Spinal cord (tissue), 10 donors: ENCODE results near the gene FAXDC2. TPM values are rescaled to one million over a fixed set of nuclear protein-coding genes. Genes with fewer than 3 reads are reported as not detected.

Source experiments
- DNase-seq, 6 donors: peaks; one replicate each; pipeline versions ENCODE4 v3.0.0 to v3.0.0-alpha.2; 2013 to 2015; ENCODE audit warnings: low spot score in 6 of 6, low read depth in 4 of 6
- H3K27ac ChIP-seq: one replicate; pipeline ENCODE4 v1.5.1; 2013; ENCODE audit warnings: low read depth, low read length, control low read depth
- H3K27me3 ChIP-seq: one replicate; pipeline ENCODE4 v1.6.1; 2013; ENCODE audit warnings: low read length; ENCODE audit not compliant: control insufficient read depth, insufficient read depth
- H3K36me3 ChIP-seq: one replicate; pipeline ENCODE4 v1.6.1; 2013; ENCODE audit warnings: low read length; ENCODE audit not compliant: control insufficient read depth, insufficient read depth
- H3K4me1 ChIP-seq: one replicate; pipeline ENCODE4 v1.6.1; 2013; ENCODE audit warnings: low read length; ENCODE audit not compliant: control insufficient read depth, insufficient read depth
- H3K4me3 ChIP-seq: one replicate; pipeline ENCODE4 v1.5.1; 2013; ENCODE audit warnings: low read depth, low read length, control low read depth
- H3K9me3 ChIP-seq: one replicate; pipeline ENCODE4 v1.6.1; 2013; ENCODE audit warnings: low read length; ENCODE audit not compliant: control insufficient read depth, insufficient read depth
- WGBS: methylation state at CpG from one replicate; pipeline ENCODE4 v1.1.5; 2013; ENCODE audit warnings: missing lambda C conversion rate; ENCODE audit not compliant: insufficient coverage; 5-methylcytosine and 5-hydroxymethylcytosine counted together
- polyA plus RNA-seq, 2 donors: library from polyadenylated mRNA; unstranded; fragments of 120-200 nt; gene quantifications; one replicate each; pipeline ENCODE4 v1.2.1, GENCODE V29; 2013; ENCODE audit not compliant: insufficient read length in 2 of 2
- total RNA-seq, 2 donors: library from RNA; depleted of rRNA in 1 of 2; stranded (reverse); fragments of 120-200 nt in 1 of 2; fragments of >200 nt in 1 of 2; gene quantifications; one replicate each; pipeline versions ENCODE4 v1.2.3 to v1.2.4, GENCODE V29; 2013 to 2014
- donor health status: healthy.

FAXDC2 gene
- total and polyA plus RNA-seq, 4 donors, result 19.3 to 54.9 (median 27.5) TPM

DNA sequence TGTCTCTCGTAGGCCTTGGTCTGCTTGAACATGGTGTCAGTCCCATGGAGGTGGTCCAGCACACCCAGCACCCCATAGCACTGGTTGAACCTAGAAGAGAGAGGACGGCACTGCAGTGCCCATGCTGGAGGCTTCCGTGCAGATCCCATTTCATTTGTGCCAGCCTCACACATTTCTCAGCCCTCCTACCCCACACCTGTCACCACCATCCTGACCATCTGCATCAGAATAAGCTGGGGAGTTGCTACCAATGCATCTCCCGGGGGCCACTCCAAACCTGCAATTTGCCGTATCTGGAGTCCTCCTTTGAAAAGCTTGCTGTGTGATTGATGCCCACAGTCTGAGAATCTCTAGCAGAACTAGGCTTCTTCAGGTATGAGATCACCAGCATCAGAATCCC is 30.0 kb downstream of the FAXDC2 start:
- Histone ChIP-seq H3K36me3 (peaks cover 41% of the 10 kb centered on the region), H3K27ac (no peak overlapping the region), H3K9me3 (no peaks in the 10 kb centered on the region), H3K27me3 (no peaks in the 10 kb centered on the region), H3K4me1 (peaks cover 8% of the 10 kb centered on the region), H3K4me3 (no peak overlapping the region)
- no peak for DNase-seq
- 83% methylated on average over 5 of the region's 5 CpGs for WGBS

DNA sequence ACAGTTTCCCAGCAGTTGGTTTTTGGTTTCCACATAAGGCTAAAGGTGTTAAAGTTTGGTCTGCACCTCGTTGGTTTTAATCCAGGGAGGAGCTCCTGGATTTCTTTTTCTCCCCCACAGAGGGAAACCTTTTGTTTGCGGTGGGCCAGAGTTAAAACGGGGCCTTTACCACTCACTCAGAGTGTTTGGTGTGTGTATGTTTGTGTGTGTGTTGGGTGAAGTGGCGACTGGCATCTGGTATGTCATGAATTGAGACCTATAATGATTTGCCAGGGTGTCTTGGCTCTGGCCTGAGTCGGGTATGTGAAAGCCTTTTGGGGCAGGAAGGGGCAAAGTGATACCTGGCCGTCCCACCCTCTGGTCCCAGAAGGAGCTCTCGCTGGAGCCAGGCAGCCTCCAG is 30.9 kb downstream of the FAXDC2 start:
- Histone ChIP-seq H3K4me3 (no peak overlapping the region), H3K27me3 (no peaks in the 10 kb centered on the region), H3K27ac (no peak overlapping the region), H3K36me3 (peaks cover 50% of the 10 kb centered on the region), H3K4me1 (peaks cover 8% of the 10 kb centered on the region), H3K9me3 (no peaks in the 10 kb centered on the region)
- 98% methylated on average over 6 of the region's 7 CpGs for WGBS
- DNase-seq, result no peak

DNA sequence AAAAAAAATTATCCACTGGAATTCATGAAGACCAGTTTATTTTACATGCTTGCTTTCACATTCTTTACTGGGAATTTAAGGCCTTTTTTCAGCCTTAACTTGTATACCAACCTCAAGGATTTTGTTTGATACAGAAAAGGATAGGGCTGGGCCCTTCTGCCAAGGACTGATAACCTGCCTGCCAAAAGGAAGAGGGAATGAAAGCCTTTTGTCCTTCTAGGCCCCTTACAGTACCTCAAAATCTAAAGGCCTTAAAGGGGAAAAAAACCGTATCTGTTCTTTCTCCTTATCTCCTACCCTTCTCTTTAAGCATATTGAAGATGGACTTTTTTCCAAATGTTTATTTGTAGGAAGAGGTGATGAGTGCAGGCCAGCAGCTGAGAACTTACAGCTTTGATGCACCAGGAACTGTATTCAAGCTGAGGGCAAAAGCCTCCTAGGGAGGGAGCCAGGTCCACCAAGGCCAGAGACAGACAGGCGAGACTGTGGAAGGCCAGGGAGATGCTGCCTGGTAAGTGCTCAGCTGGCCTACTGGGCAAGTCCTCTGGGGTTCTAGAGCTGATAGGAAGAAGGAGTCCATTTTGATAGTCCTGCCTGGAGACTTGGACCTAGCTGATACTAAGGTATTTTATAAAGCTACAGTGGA is 31.8 kb downstream of the FAXDC2 start:
- no peaks in the 10 kb centered on the region for H3K27me3 ChIP-seq
- H3K4me1 ChIP-seq, result peaks cover 8% of the 10 kb centered on the region
- no peak overlapping the region for H3K4me3 ChIP-seq
- DNase-seq, result no peak
- no peaks in the 10 kb centered on the region for H3K9me3 ChIP-seq
- peaks cover 55% of the 10 kb centered on the region for H3K36me3 ChIP-seq
- WGBS, result 79% methylated on average over 1 of the region's 2 CpGs
- H3K27ac ChIP-seq, result no peak overlapping the region

DNA sequence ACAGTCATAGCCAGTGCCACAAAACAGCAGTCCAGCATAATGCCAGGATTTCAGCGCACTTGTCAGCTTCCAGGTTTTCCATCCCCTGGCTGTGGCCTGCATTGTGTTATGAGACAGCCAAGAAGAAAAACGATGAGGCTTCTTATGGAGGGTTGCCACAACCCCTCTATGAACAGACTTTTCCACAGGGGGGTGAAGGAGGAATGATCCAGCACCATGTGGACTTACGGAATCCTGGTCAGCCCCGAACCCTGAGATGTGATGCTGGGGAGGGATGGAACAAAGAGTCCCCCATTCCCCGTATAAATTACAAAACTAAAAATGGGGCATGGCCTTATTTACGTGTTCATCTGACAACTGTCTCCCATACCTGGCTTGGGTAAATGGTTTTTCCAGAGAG is 32.6 kb downstream of the FAXDC2 start:
- Histone ChIP-seq H3K4me1 (no peaks in the 10 kb centered on the region), H3K27me3 (no peaks in the 10 kb centered on the region), H3K27ac (no peak overlapping the region), H3K4me3 (no peak overlapping the region), H3K36me3 (peaks cover 55% of the 10 kb centered on the region), H3K9me3 (no peaks in the 10 kb centered on the region)
- DNase-seq, result no peak
- 80% methylated on average over 1 of the region's 6 CpGs for WGBS

DNA sequence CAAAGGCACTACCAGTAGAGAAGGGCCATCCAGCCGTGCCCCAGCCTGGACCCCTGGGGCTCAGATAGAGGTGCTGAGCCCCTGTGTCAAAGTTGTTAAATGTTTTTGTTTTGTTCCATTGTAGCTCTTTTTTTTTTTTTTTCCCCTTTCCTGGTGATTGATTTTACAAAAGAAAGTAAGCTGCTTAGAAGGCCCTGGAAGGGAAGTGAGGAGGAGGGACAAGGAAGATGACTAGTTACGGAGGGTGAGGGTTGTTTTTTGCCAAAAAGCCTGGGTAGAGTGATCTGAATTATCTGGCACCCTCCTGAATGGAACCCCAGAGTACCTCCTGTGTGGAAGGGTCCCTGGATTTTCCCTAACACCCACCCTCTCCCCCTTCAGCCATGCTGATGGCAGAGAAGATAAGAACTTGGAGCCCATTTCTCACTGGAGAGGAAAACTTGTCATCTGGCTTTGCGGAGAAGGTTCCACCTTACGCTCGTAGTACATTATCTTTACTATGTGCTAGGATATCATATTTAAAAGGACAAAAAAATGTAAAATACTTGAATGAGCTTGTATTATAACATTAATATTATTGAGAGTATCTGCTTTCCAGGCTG is 33.4 kb downstream of the FAXDC2 start:
- no CpG with 5 or more reads among the region's 5 CpGs for WGBS
- Histone ChIP-seq H3K4me1 (no peaks in the 10 kb centered on the region), H3K27me3 (no peaks in the 10 kb centered on the region), H3K27ac (no peak overlapping the region), H3K9me3 (no peaks in the 10 kb centered on the region), H3K4me3 (no peak overlapping the region), H3K36me3 (peaks cover 59% of the 10 kb centered on the region)
- DNase-seq, result no peak

DNA sequence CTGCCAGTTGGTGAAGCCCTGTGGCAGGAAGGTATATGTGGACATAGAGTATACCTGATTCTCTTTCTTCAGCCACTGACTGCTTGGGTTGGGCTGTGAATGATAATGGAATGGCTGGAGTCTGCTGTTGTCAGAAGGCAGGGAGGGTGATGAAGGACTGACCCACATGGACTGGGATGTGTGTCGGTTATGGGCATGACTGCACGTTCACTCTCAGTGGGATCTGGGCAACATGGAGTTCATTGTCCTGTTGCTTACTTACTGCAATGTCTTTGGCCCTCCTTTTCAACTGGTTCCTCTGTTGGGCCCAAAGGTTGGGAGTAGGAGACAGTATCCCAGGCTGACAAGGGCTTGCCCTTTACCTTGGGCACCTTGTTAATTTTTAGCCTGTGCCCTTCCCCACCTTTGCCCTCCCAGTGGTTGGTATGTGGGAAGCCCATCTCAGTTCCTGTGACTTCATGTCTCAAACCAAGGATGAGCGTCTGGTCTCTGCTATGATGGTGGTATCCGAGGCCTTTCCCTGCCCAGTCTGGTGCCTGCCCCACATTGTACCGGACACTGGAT is 34.6 kb downstream of the FAXDC2 start:
- no peak for DNase-seq
- Histone ChIP-seq H3K9me3 (no peaks in the 10 kb centered on the region), H3K27me3 (no peaks in the 10 kb centered on the region), H3K4me3 (no peak overlapping the region), H3K36me3 (peaks cover 64% of the 10 kb centered on the region), H3K4me1 (no peaks in the 10 kb centered on the region), H3K27ac (no peak overlapping the region)
- WGBS, result 98% methylated on average over 4 of the region's 5 CpGs

DNA sequence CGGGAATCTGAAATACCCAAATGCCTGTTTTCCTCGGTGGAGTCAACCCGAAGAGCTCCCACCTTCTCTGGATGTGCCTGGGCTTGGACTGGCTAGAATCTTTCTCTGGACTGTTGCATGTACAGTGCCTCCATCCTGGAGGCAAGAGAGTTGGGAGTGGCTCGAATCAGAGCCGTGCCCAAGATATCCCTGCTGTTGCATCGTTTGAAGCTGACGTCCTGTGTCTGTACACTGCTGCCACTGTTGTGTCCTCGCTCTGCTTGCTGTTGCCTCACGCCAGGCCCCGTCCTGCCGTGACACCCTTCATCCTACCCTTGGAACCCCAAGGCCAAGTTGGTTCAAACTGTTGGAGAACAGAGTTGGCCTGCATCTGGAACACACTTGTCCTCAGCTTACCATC is 35.4 kb downstream of the FAXDC2 start:
- Histone ChIP-seq H3K9me3 (no peaks in the 10 kb centered on the region), H3K36me3 (peaks cover 62% of the 10 kb centered on the region), H3K4me3 (no peak overlapping the region), H3K4me1 (no peaks in the 10 kb centered on the region), H3K27me3 (no peaks in the 10 kb centered on the region), H3K27ac (no peak overlapping the region)
- WGBS, result 94% methylated on average over 11 of the region's 11 CpGs
- DNase-seq, result no peak

DNA sequence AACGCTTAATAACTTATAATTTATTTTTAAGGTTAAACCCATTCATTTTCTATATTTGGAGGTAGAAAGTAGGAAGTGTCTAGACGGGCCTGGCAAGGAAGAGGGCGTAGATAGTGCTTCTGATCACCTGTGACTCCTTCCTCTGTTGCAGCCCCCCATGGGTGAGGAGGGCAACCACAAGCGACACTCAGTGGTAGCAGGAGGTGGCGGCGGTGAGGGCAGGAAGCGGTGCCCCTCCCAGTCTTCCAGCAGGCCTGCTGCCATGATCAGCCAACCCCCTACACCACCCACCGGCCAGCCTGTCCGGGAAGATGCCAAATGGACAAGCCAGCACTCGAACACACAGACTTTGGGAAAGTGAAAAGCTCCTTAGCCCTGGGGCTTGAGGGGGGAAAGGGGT is 36.7 kb downstream of the FAXDC2 start:
- WGBS, result 88% methylated on average over 6 of the region's 10 CpGs
- Histone ChIP-seq H3K4me1 (no peaks in the 10 kb centered on the region), H3K4me3 (no peak overlapping the region), H3K36me3 (peaks cover 62% of the 10 kb centered on the region), H3K27me3 (no peaks in the 10 kb centered on the region), H3K9me3 (no peaks in the 10 kb centered on the region), H3K27ac (no peak overlapping the region)
- DNase-seq, result no peak

DNA sequence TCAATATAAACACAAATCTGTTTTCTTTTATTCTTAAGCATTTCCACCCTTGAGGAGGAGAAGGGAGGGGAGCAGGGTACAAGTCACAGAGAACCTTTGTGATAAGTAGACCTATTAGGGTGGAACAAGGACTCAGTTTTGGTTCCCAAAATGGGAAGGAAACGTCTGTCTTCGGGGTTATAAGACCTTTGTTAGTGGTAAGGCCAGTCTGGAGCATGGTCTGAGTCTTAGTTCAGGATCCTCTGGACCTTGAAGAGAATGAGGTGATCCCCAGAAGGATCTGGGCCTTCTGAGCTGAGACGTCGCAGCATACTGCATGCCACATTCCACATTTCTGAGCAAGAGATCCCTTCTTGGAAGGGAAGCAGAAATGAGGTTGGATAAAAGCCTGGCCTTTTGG is 37.2 kb downstream of the FAXDC2 start:
- no peaks in the 10 kb centered on the region for H3K9me3 ChIP-seq
- H3K27me3 ChIP-seq, result no peaks in the 10 kb centered on the region
- peaks cover 68% of the 10 kb centered on the region for H3K36me3 ChIP-seq
- no peaks in the 10 kb centered on the region for H3K4me1 ChIP-seq
- no peak overlapping the region for H3K27ac ChIP-seq
- 87% methylated on average over 2 of the region's 4 CpGs for WGBS
- H3K4me3 ChIP-seq, result no peak overlapping the region
- DNase-seq, result no peak
